ENCODE results near the gene SLC22A12. TPM values are rescaled to one million over a fixed set of nuclear protein-coding genes. Genes with fewer than 3 reads are reported as not detected.

The SLC22A12 gene
- total RNA-seq, 6 experiments from 2014 or later, result 0.22 to 0.80 (median 0.74) TPM; not detected in 3

- intact Hi-C loops (cut with DNase I), result no loop called here
- Histone ChIP-seq H3K36me3 (no peaks in the 10 kb centered on the region), H3K27ac (no peak overlapping the region), H3K4me3 (no peak overlapping the region), H3K9me3 (no peaks in the 10 kb centered on the region), H3K27me3 (no peaks in the 10 kb centered on the region), H3K4me1 (no peaks in the 10 kb centered on the region)
- TF ChIP-seq CTCF (IDR thresholded peaks at IDR 0.05) (no peak), POLR2A (IDR thresholded peaks at IDR 0.05) (no peak)
- WGBS (ENCODE audit: insufficient coverage, low coverage, low lambda C conversion rate, missing lambda C conversion rate), result no CpG with 5 or more reads among the region's 19 CpGs
- ATAC-seq, result no peak
- DNase-seq, result peak in 1 of 3 donors; percentile 49
Observed at GRCh38 chr11:64600281-64600992, 9.4 kb downstream of the SLC22A12 start.

- H3K27ac ChIP-seq, result no peak overlapping the region
- no peaks in the 10 kb centered on the region for H3K36me3 ChIP-seq
- no peaks in the 10 kb centered on the region for H3K9me3 ChIP-seq
- TF ChIP-seq POLR2A (IDR thresholded peaks at IDR 0.05) (no peak), CTCF (IDR thresholded peaks at IDR 0.05) (no peak)
- WGBS (ENCODE audit: insufficient coverage, low coverage, low lambda C conversion rate, missing lambda C conversion rate), result 68% methylated on average over 3 of the region's 12 CpGs
- H3K4me3 ChIP-seq, result no peak overlapping the region
- intact Hi-C loops (cut with DNase I), result no loop called here
- ATAC-seq (no peak), DNase-seq (peak in 1 of 3 donors; percentile 37)
- no peaks in the 10 kb centered on the region for H3K27me3 ChIP-seq
- H3K4me1 ChIP-seq, result no peaks in the 10 kb centered on the region
Observed at GRCh38 chr11:64601605-64602465, 10.8 kb downstream of the SLC22A12 start.

- TF ChIP-seq POLR2A (IDR thresholded peaks at IDR 0.05), result no peak
- no peak for DNase-seq
- WGBS (ENCODE audit: insufficient coverage, low coverage, low lambda C conversion rate, missing lambda C conversion rate), result no CpG with 5 or more reads among the region's 10 CpGs
Observed at GRCh38 chr11:64602466-64603070, 11.5 kb downstream of the SLC22A12 start.

GRCh38 chr11:64603411-64604110 is 12.5 kb downstream of the SLC22A12 start:
- WGBS (ENCODE audit: insufficient coverage, low coverage, low lambda C conversion rate, missing lambda C conversion rate), result 82% methylated on average over 3 of the region's 10 CpGs
- DNase-seq (no peak), ATAC-seq (no peak)
- TF ChIP-seq CTCF (IDR thresholded peaks at IDR 0.05) (no peak), POLR2A (IDR thresholded peaks at IDR 0.05) (no peak)
- no peaks in the 10 kb centered on the region for H3K27me3 ChIP-seq
- no peaks in the 10 kb centered on the region for H3K4me1 ChIP-seq
- intact Hi-C loops (cut with DNase I), result no loop called here
- no peaks in the 10 kb centered on the region for H3K36me3 ChIP-seq
- H3K4me3 ChIP-seq, result no peak overlapping the region
- no peaks in the 10 kb centered on the region for H3K9me3 ChIP-seq
- no peak overlapping the region for H3K27ac ChIP-seq

More at GRCh38 chr11:64602466-64603070, 11.5 kb downstream of the SLC22A12 start:
- Histone ChIP-seq H3K4me1 (no peaks in the 10 kb centered on the region), H3K9me3 (no peaks in the 10 kb centered on the region), H3K36me3 (no peaks in the 10 kb centered on the region), H3K27me3 (no peaks in the 10 kb centered on the region), H3K27ac (no peak overlapping the region), H3K4me3 (no peak overlapping the region)
- no peak for ATAC-seq
- intact Hi-C loops (cut with DNase I), result no loop called here

All from right lobe of liver (tissue), 6 donors.